Muscle of arm (tissue), 12 donors: ENCODE results near the gene PTPRN2. TPM values are rescaled to one million over a fixed set of nuclear protein-coding genes. Genes with fewer than 3 reads are reported as not detected.

ENCODE experiments used
- DNase-seq: peaks from one replicate; pipeline ENCODE4 v3.0.0-alpha.2; 2013
- polyA plus RNA-seq, 12 donors: library from polyadenylated mRNA; unstranded; fragments of 120-200 nt; gene quantifications; one replicate each; pipeline ENCODE4 v1.2.1, GENCODE V29; 2013; ENCODE audit not compliant: insufficient read length in 12 of 12

The PTPRN2 gene
- polyA plus RNA-seq, 12 donors, result 1.6 to 8.7 (median 2.3) TPM; not detected in 1

- DNase-seq, result no peak
These were observed 929.6 kb downstream of the PTPRN2 start for GRCh38 chr7:157657741-157658740.

GRCh38 chr7:157656195-157656769 lies 931.3 kb downstream of the PTPRN2 start:
- no peak for DNase-seq

- no peak for DNase-seq
These were observed 933.3 kb downstream of the PTPRN2 start for GRCh38 chr7:157654350-157654749.

DNA sequence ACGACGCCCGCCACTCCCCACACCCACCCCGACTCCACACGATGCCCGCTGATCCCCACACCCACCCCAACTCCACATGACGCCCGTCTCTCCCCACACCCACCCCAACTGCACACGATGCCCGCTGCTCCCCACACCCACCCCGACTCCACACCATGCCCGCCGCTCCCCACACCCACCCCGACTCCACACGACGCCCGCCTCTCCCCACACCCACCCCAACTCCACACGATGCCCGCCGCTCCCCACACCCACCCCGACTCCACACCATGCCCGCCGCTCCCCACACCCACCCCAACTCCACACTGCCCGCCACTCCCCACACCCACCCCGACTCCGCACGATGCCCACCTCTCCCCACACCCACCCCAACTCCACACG lies 933.8 kb downstream of the PTPRN2 start:
- no peak for DNase-seq

GRCh38 chr7:157652954-157653826 lies 934.4 kb downstream of the PTPRN2 start:
- no peak for DNase-seq

DNA sequence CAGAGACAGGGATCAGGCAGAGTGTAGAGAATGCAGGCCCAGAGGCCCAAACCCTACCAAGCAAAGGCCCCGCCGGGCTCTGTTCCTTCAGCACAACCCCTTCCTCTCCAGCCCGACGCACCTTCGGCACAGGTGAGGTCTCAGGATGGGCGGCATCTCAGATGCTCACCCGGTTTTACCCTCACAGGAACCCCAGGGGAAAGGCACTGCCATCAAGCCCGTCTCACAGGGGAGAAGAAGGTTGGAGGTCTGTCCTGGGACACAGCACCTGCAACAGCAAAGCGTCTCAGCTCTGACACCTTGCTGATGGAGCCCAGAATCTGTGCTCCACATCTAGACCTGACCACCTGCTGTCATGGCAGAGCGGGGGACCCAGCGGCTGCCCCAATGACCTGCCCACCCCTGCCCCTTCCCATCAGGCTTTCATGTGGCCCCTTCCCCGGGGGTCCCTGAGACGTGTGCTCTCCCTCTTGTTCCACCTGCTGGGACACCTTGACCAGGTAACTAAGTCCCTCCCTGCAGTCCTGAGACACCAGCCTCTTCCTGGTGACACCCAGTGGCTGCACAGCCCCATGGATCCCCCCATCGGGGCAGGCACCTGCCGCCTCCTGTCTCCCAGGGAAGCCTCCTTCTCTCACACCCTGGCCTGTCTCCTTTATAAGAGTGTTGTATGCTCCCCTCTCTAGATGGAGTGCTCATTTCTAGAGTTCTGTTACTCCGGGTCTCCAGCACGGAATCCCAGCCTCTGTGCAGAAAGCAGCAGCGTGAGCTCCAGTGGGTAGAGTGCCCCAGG lies 935.3 kb downstream of the PTPRN2 start:
- DNase-seq, result no peak

DNA sequence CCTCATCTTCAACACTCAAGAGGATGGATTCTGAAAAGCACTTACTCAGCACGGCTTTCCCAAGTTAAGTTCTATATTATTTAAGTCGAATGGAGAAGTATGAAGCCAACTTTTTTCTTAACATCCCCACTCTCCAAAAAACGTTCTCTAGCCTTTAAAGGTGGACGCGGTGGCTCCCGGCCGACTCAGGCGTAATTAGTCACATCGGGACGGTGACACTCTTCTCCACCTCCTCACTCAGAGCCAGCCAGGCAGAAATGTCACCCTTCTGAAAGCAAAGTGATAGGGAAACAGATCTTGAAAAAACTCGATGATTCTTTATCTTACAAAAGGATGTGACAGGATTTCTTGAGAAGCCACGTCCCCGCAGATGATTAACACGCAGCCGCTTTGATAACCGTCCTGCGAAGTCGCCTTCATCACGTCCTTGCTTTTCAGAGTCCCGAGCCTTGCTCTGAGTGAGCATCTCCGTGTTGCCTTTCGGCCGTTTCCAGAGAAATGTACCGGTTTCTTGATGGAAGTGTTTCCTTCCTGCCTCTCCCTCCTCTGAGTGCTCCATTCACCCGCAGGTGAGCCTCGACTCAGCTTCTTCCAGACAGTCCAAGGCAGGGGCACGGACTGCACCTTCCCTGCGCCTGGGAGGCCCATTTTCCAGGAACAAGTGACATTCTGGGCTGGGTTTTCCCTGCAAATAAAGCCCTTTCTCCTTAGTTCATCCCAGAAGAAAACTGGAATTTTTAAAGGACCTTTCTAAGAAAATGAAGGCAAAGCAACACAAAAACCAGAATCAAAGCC lies 936.1 kb downstream of the PTPRN2 start:
- DNase-seq, result no peak

DNA sequence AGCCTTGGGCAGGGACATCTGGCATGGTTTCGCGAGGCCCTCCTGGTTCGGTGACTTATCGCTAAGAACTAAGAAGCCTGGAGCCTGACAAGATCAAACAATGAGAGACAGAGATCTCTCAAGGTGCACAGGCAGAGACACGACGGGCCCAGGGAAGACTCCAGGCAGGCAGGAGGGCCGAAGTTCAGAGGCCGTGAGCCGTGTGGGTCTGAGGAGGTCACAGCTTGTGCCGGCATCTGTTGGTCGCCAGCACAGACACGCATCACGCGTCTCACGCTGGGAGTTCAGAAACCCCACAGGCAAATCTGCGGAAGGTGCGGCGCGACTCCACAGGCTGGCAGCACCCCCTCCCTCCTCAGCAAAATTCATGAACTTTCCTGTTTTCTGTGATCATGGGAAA lies 936.8 kb downstream of the PTPRN2 start:
- no peak for DNase-seq

DNA sequence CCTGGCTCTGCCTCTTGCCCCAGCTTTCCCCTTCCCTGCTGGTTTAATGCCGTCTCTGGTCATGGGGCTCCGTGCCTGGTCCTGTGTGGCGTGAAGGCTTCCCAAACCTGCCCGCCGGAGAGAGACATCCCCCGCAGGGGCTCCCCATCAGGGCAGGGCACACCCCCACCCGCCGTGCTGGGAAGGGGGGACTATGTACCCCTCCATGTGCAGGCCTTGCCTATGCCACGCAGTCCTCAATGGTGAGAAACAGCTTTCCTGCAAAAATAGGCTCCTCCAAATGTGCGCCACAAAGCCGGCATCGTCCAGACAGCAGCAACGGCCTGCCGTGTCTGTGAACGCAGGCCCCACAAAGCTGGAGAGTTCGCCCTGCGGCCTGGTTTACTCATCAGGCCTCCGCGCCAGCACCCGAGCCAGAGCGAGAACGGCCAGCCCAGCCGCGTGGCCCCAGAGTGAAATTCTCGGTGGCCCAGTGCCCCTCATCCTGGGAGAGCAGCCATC lies 937.4 kb downstream of the PTPRN2 start:
- no peak for DNase-seq

DNA sequence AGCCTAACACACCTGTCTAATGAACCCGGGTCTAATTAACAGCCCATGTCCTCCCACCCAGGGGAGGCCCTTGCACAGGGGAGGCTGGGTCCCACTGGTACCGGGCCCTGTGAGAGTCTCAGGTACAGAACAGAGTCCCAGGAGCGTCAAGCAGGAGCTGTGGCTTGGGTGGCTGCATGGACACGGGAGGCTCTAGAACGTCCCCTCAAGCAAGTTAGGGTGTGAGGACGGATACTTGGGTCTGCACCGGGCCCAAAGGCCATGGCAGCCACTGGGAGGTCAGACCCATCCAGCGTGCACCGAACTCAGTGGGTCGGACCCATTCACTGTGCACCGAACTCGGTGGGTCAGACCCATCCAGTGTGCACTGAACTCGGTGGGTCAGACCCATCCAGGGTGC lies 941.1 kb downstream of the PTPRN2 start:
- DNase-seq, result no peak

DNA sequence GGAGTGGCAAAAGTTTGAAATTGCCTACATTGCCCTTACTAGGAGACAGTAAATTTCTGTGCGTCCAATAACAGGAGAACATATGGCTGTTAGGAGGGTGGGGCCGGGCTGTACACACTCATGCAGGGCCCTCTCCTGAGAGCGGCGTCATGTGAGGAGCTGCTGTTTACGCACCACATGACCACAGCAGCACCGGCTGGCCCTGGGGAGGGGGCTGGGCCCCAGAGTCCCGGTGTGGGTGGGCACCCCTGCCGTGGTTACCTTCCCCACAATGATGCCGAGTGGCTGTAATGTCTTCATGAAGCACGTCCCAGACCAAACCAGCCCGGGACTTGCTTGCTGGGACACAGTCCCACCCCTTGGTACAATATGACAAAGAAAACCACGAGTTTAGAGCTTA lies 942.1 kb downstream of the PTPRN2 start:
- DNase-seq, result no peak

- no peak for DNase-seq
These were observed 942.7 kb downstream of the PTPRN2 start for GRCh38 chr7:157644946-157645345.

GRCh38 chr7:157643525-157643970 lies 944.1 kb downstream of the PTPRN2 start:
- DNase-seq, result no peak

GRCh38 chr7:157641866-157642265 lies 945.8 kb downstream of the PTPRN2 start:
- no peak for DNase-seq

DNA sequence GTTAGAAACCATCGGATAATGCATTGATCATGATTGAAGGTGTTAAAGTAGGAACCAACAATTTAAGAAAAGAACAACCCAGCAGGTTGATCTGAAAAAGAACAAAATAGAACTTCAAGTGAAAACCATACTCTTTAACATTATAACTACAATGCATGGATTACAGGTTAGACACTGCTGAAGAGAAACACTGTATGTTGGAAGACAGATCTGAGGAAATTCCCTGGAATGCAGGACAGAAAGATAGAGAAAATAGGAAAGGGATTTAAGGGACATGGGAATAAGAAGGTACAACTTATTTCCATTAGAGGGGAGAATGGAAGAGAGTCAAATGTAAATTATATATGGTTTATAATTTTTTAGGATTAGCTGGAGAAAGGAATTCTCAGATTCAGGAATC lies 947.5 kb downstream of the PTPRN2 start:
- no peak for DNase-seq

DNA sequence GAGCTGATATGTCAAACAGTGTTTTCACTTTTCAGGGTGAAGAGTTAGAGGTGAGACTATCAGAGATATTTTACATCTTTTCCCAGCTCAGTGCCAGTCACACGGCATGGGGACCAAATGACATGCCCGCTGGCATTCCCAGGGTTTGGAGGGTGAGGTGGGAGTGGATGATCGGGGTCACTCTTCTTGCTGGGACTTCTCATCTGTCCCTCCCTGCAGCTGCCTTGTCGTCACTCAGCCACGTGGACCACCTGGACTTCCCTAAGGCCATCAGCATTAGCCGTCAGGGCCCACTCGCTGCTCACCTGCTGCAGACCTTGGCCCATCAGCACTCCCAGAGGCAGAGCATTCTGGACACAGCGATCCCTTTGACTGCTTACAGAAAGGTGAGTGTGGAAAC lies 949.1 kb downstream of the PTPRN2 start:
- DNase-seq, result no peak

- DNase-seq, result no peak
These were observed 950.2 kb downstream of the PTPRN2 start for GRCh38 chr7:157637216-157637949.

- no peak for DNase-seq
These were observed 952.0 kb downstream of the PTPRN2 start for GRCh38 chr7:157635669-157636068.

DNA sequence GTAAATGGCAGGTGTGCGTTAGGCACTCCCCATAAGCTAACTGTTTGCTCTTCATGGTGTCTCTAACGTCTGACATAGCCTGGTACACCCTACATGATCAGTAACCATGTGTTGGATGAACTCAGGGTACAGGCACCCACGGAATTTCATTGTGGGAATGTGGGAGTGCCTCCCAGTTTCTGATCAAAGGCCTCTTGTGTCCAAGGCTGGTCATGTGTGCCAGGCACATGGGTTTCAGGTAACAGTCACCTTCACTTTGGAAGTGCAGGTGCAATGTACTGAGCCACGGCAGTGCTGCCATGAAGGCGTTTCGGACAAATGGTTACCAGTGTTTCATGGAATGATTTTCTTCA lies 952.5 kb downstream of the PTPRN2 start:
- no peak for DNase-seq
